ENCODE data around the gene FES. TPM values are rescaled to one million over a fixed set of nuclear protein-coding genes. Genes with fewer than 3 reads are reported as not detected.

Gene FES
- total and polyA plus RNA-seq, 9 donors: 2.2 to 37.2 (median 24.8) TPM

GRCh38 chr15:90901175-90902039, 17.1 kb downstream of the FES start:
- no peak for TF ChIP-seq EP300 (IDR thresholded peaks at IDR 0.05)
- Histone ChIP-seq H3K4me1 (ENCODE audit: insufficient read depth) (peaks cover 2% of the 10 kb centered on the region), H3K27ac (peak overlapping the region in 1 of 2 donors; percentile 83), H3K9me3 (no peaks in the 10 kb centered on the region), H3K36me3 (no peaks in the 10 kb centered on the region), H3K4me3 (no peak overlapping the region), H3K27me3 (no peaks in the 10 kb centered on the region)
- WGBS, 3 donors: 36 to 43% (median 40%) methylated on average over 14 of the region's 14 CpGs
- no peak for DNase-seq
- intact Hi-C loops (cut with DNase I): loop anchor here in 1 of 4 donors (1.0 kb wide), 1 partner anchor 33 kb away; no protein-coding TSS in a partner anchor

DNA sequence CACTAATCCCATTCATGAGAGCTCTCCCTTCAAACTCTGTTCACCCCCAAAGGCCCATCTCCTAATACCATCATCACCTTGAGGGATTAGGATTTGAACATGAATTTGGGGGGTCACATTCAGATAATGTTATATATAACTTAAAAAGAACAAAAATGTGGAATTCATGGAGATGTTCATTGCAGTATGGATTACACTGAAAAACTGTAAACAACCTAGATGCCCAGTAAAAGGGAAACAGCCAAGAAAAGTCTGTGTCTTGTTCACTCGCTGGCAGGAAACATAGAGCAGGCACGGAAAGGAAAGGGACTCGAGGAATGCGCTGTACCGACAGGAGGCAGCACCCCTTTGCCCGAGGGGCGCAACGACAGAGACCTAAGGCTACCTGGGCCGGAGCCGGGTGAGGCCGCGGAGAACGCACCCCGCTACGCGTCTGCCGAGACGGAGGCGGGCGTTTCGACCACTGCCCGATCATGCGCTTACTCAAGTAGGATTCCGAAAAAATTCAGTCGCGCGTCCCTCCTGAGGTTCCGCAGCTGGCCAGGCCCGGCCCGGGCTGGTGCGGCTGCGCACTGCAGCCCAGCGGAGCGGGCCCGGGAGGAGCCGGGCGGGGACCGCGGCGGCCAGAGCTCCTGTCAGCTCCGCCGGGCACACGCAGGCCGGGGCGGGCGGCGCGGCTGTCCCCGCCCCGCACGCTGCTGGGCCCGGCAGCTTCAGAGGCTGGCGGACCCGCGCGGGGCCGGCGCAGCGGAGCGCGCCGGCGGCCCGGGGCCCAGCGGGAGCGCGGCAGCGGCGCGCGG, 17.9 kb downstream of the FES start:
- 0 to 1% (median 0%) methylated on average over 48 to 71 of the region's 71 CpGs for WGBS, 3 donors
- peaks cover 2% of the 10 kb centered on the region for H3K4me1 ChIP-seq (ENCODE audit: insufficient read depth)
- intact Hi-C loops (cut with DNase I): loop anchor here in 1 of 4 donors (1.0 kb wide), 1 partner anchor 32 kb away; no protein-coding TSS in a partner anchor
- H3K27ac ChIP-seq: peak overlapping the region; percentile 83 to 91
- no peaks in the 10 kb centered on the region for H3K36me3 ChIP-seq
- TF ChIP-seq, protein P1, sequence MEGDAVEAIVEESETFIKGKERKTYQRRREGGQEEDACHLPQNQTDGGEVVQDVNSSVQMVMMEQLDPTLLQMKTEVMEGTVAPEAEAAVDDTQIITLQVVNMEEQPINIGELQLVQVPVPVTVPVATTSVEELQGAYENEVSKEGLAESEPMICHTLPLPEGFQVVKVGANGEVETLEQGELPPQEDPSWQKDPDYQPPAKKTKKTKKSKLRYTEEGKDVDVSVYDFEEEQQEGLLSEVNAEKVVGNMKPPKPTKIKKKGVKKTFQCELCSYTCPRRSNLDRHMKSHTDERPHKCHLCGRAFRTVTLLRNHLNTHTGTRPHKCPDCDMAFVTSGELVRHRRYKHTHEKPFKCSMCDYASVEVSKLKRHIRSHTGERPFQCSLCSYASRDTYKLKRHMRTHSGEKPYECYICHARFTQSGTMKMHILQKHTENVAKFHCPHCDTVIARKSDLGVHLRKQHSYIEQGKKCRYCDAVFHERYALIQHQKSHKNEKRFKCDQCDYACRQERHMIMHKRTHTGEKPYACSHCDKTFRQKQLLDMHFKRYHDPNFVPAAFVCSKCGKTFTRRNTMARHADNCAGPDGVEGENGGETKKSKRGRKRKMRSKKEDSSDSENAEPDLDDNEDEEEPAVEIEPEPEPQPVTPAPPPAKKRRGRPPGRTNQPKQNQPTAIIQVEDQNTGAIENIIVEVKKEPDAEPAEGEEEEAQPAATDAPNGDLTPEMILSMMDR (IDR thresholded peaks at IDR 0.05): peak; percentile 75 to 81 (median 79)
- TF ChIP-seq EP300 (IDR thresholded peaks at IDR 0.05): no peak
- H3K4me3 ChIP-seq: peak overlapping the region; percentile 48
- peak; percentile 71 to 82 (median 75) for DNase-seq
- no peaks in the 10 kb centered on the region for H3K9me3 ChIP-seq
- H3K27me3 ChIP-seq: no peaks in the 10 kb centered on the region

DNA sequence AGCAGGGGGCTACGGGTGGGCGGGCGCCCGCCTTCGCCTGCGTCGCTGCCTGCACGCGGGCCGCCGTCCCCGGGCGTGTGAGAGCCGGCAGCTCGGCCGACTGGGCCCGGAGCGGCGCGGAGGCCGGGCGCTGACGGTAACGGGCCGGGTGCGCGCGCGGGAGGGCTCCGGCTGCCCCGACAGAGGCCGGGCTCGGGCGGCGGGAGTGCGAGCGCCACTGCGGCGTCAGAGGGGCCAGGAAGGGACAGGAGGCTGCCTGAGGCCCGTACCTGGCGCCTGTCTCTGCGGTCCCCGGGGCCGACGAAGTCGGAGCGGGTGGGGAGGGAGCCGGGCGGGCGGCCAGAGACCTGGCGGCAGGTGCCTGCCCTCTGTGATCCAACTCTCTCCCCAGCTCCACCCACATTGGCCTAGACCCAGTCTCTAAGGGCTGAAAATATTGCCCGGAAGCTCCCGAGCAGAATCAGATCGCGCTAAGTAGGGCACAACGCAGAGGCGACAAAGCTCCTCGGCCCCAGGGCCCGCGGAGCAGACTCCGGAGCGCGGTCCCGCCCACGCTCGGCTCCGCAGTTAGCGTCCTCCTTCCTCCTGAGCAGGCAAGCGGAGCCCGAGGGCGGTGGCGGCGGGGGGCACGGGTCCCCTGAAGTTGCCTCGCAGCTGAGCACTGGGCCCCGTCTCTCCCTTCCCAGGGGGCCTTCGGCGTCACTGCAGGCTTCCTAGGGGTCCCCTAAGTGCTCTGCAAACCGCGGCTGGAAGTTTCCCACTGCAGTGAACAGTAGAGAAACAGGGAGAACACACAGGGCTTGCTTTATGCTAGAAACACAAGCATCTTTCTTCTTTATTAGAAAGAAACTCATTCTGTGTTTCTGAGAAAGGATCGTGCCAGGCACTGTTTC, 18.8 kb downstream of the FES start, which contains the start of gene MAN2A2:
Gene MAN2A2 (plus strand): TSS at position 463 of the 893 bp plus-strand sequence. CDS start 906 bp downstream, outside the sequence.
- peak in 4 of 5 donors; percentile 46 to 70 (median 58) for DNase-seq
- H3K27ac ChIP-seq: peak within 1 kb of the TSS; percentile 83 to 91
- H3K27me3 ChIP-seq: no peaks in the 10 kb centered on the region
- TF ChIP-seq EP300 (IDR thresholded peaks at IDR 0.05): no peak
- TF ChIP-seq POLR2A (IDR thresholded peaks at IDR 0.05): no peak
- TF ChIP-seq, protein P1 (IDR thresholded peaks at IDR 0.05): no peak
- no peaks in the 10 kb centered on the region for H3K9me3 ChIP-seq
- WGBS, 3 donors: 1% methylated on average over 44 to 81 of the region's 81 CpGs
- peaks cover 2% of the 10 kb centered on the region for H3K4me1 ChIP-seq (ENCODE audit: insufficient read depth)
- peak within 1 kb of the TSS; percentile 48 for H3K4me3 ChIP-seq
- no peaks in the 10 kb centered on the region for H3K36me3 ChIP-seq
- intact Hi-C loops (cut with DNase I): loop anchor here in 1 of 4 donors (1.0 kb wide), 1 partner anchor 31 kb away; no protein-coding TSS in a partner anchor

GRCh38 chr15:90903733-90904536, 19.6 kb downstream of the FES start:
- Histone ChIP-seq H3K27ac (peak overlapping the region in 1 of 2 donors; percentile 83), H3K4me3 (peak overlapping the region; percentile 48), H3K4me1 (ENCODE audit: insufficient read depth) (peaks cover 2% of the 10 kb centered on the region), H3K36me3 (no peaks in the 10 kb centered on the region), H3K27me3 (no peaks in the 10 kb centered on the region), H3K9me3 (no peaks in the 10 kb centered on the region)
- TF ChIP-seq, protein P1 (IDR thresholded peaks at IDR 0.05): no peak
- no peak for DNase-seq
- WGBS, 3 donors: 74 to 80% (median 76%) methylated on average over 18 of the region's 18 CpGs
- intact Hi-C loops (cut with DNase I): no loop called here
